ENCODE measurements around the gene RHBDD1. TPM values are rescaled to one million over a fixed set of nuclear protein-coding genes. Genes with fewer than 3 reads are reported as not detected.
"Not testable (repeated sequence)": the region's sequence is repeated elsewhere in the genome, so short reads cannot be mapped to it uniquely, and the experiment has no call there.

The RHBDD1 gene
- total and polyA plus RNA-seq, 2 donors from 2014 or later, result 8.3 to 49.9 TPM

GRCh38 chr2:226832061-226832460 lies 3.8 kb upstream of the RHBDD1 start:
- intact Hi-C loops (cut with DNase I), result no loop called here

GRCh38 chr2:226834880-226835279 lies 974 bp upstream of the RHBDD1 start:
- FAIRE-seq; H3K9ac ChIP-seq (ENCODE audit: low read length in 3 of 3); H3K27me3 ChIP-seq (ENCODE audit: control insufficient read depth, insufficient read depth, low read length); DNase-seq; H3K27ac ChIP-seq (ENCODE audit: low read depth in 2 of 2, low read length in 2 of 2); H3K36me3 ChIP-seq (ENCODE audit: control insufficient read depth in 2 of 3, insufficient read depth in 3 of 3, low read length in 3 of 3); H3K9me3 ChIP-seq (ENCODE audit: control insufficient read depth in 2 of 3, insufficient read depth in 1 of 3, low read length in 3 of 3); intact Hi-C loops (cut with DNase I): not testable (repeated sequence)
- peaks cover 3 to 18% (median 6%) of the 10 kb centered on the region in 3 donors for H3K4me1 ChIP-seq (ENCODE audit: control insufficient read depth in 2 of 3, insufficient read depth in 2 of 3, low read depth in 1 of 3, low read length in 3 of 3)
- H3K4me3 ChIP-seq (ENCODE audit: low read length in 3 of 3), result peak overlapping the region in 2 of 3 donors; percentile 56 to 80

More at GRCh38 chr2:226832061-226832460, 3.8 kb upstream of the RHBDD1 start:
- H3K4me3 ChIP-seq (ENCODE audit: low read length in 3 of 3), result no peak overlapping the region
- no peaks in the 10 kb centered on the region for H3K36me3 ChIP-seq (ENCODE audit: control insufficient read depth in 2 of 3, insufficient read depth in 3 of 3, low read length in 3 of 3)
- no peak overlapping the region for H3K27ac ChIP-seq (ENCODE audit: low read depth in 2 of 2, low read length in 2 of 2)
- no peak for TF ChIP-seq CTCF (IDR thresholded peaks at IDR 0.05; ENCODE audit: borderline replicate concordance, extremely low read depth, insufficient read depth)
- FAIRE-seq, result no peak
- no peak for DNase-seq
- H3K27me3 ChIP-seq (ENCODE audit: control insufficient read depth, insufficient read depth, low read length), result no peaks in the 10 kb centered on the region
- H3K9me3 ChIP-seq (ENCODE audit: control insufficient read depth in 2 of 3, insufficient read depth in 1 of 3, low read length in 3 of 3), result no peaks in the 10 kb centered on the region
- peaks cover under 1 to 9% (median 3%) of the 10 kb centered on the region in 3 donors for H3K4me1 ChIP-seq (ENCODE audit: control insufficient read depth in 2 of 3, insufficient read depth in 2 of 3, low read depth in 1 of 3, low read length in 3 of 3)
- H3K9ac ChIP-seq (ENCODE audit: low read length in 3 of 3), result no peak overlapping the region

- no peak for TF ChIP-seq CTCF (IDR thresholded peaks at IDR 0.05; ENCODE audit: borderline replicate concordance, extremely low read depth, insufficient read depth)
- no peak for FAIRE-seq
- Histone ChIP-seq H3K4me1 (ENCODE audit: control insufficient read depth in 2 of 3, insufficient read depth in 2 of 3, low read depth in 1 of 3, low read length in 3 of 3) (peaks cover 3 to 18% (median 6%) of the 10 kb centered on the region in 3 donors), H3K9ac (ENCODE audit: low read length in 3 of 3) (peak overlapping the region; percentile 4 to 83 (median 57)), H3K9me3 (ENCODE audit: control insufficient read depth in 2 of 3, insufficient read depth in 1 of 3, low read length in 3 of 3) (no peaks in the 10 kb centered on the region), H3K27ac (ENCODE audit: low read depth in 2 of 2, low read length in 2 of 2) (peak overlapping the region; percentile 98), H3K4me3 (ENCODE audit: low read length in 3 of 3) (peak overlapping the region; percentile 56 to 93 (median 80)), H3K36me3 (ENCODE audit: control insufficient read depth in 2 of 3, insufficient read depth in 3 of 3, low read length in 3 of 3) (no peaks in the 10 kb centered on the region), H3K27me3 (ENCODE audit: control insufficient read depth, insufficient read depth, low read length) (no peaks in the 10 kb centered on the region)
- DNase-seq, result peak in 1 of 5 donors; percentile 81
- intact Hi-C loops (cut with DNase I), result no loop called here
Observed at GRCh38 chr2:226835420-226835795, 446 bp upstream of the RHBDD1 start.

GRCh38 chr2:226836548-226836885 lies 663 bp downstream of the RHBDD1 start:
- Histone ChIP-seq H3K9ac (ENCODE audit: low read length in 3 of 3) (peak overlapping the region; percentile 83 to 91 (median 85)), H3K4me3 (ENCODE audit: low read length in 3 of 3) (peak overlapping the region; percentile 80 to 93 (median 81)), H3K27ac (ENCODE audit: low read depth in 2 of 2, low read length in 2 of 2) (peak overlapping the region; percentile 98), H3K4me1 (ENCODE audit: control insufficient read depth in 2 of 3, insufficient read depth in 2 of 3, low read depth in 1 of 3, low read length in 3 of 3) (peaks cover 3 to 18% (median 6%) of the 10 kb centered on the region in 3 donors), H3K36me3 (ENCODE audit: control insufficient read depth in 2 of 3, insufficient read depth in 3 of 3, low read length in 3 of 3) (no peaks in the 10 kb centered on the region), H3K9me3 (ENCODE audit: control insufficient read depth in 2 of 3, insufficient read depth in 1 of 3, low read length in 3 of 3) (no peaks in the 10 kb centered on the region), H3K27me3 (ENCODE audit: control insufficient read depth, insufficient read depth, low read length) (no peaks in the 10 kb centered on the region)
- intact Hi-C loops (cut with DNase I), result no loop called here
- FAIRE-seq (no peak), DNase-seq (no peak)
- TF ChIP-seq CTCF (IDR thresholded peaks at IDR 0.05; ENCODE audit: borderline replicate concordance, extremely low read depth, insufficient read depth), result no peak

Data from kidney (tissue), 14 donors.